ENCODE results near the gene SEC61A2. TPM values are rescaled to one million over a fixed set of nuclear protein-coding genes. Genes with fewer than 3 reads are reported as not detected.
A peak's percentile ranks its signal among the peaks of the same experiment; 100 is the strongest.

The SEC61A2 gene
- polyA plus RNA-seq, 1 donor from 2014 or later = 75.4 TPM

GRCh38 chr10:12214093-12214492, 84.6 kb downstream of the SEC61A2 start:
- Histone ChIP-seq H3K9ac (ENCODE audit: low read length) (no peak overlapping the region), H4K20me1 (ENCODE audit: insufficient read depth) (no peaks in the 10 kb centered on the region), H3K27ac (ENCODE audit: low read length) (no peak overlapping the region), H3F3A (ENCODE audit: insufficient read depth, low read length, poor library complexity, severe bottlenecking) (no peaks in the 10 kb centered on the region), H3K36me3 (ENCODE audit: insufficient read depth, low read length) (peaks cover 5% of the 10 kb centered on the region), H3K79me2 (replicated peaks; ENCODE audit: insufficient read depth, low read length) (no peaks in the 10 kb centered on the region), H3K27me3 (ENCODE audit: insufficient read depth, low read depth, low read length) (no peaks in the 10 kb centered on the region), H2AFZ (ENCODE audit: low read depth, low read length) (no peak overlapping the region), H3K9me3 (ENCODE audit: low read length) (no peaks in the 10 kb centered on the region), H3K4me3 (ENCODE audit: low read length) (no peak overlapping the region), H3K9me2 (ENCODE audit: insufficient read depth, low read length) (no peaks in the 10 kb centered on the region), H3K4me2 (ENCODE audit: low read length) (no peak overlapping the region)
- TF ChIP-seq TAF1 (IDR thresholded peaks at IDR 0.05; ENCODE audit: low read depth) (no peak), EZH2 (IDR thresholded peaks at IDR 0.05; ENCODE audit: borderline replicate concordance, insufficient read depth, low read length, poor library complexity, severe bottlenecking) (no peak), MXI1 (conservative IDR thresholded peaks at IDR 0.05; ENCODE audit: poor library complexity, severe bottlenecking) (no peak), RAD21 (conservative IDR thresholded peaks at IDR 0.05) (no peak), REST (IDR thresholded peaks at IDR 0.05; ENCODE audit: borderline replicate concordance) (no peak), POLR2AphosphoS5 (IDR thresholded peaks at IDR 0.05) (no peak), CTCF (IDR thresholded peaks at IDR 0.05; ENCODE audit: poor library complexity, severe bottlenecking) (no peak), EP300 (conservative IDR thresholded peaks at IDR 0.05; ENCODE audit: poor library complexity, severe bottlenecking) (no peak), SMC3 (conservative IDR thresholded peaks at IDR 0.05; ENCODE audit: poor library complexity) (no peak)

- H3K9me2 ChIP-seq (ENCODE audit: insufficient read depth, low read length) = no peaks in the 10 kb centered on the region
- no peaks in the 10 kb centered on the region for H4K20me1 ChIP-seq (ENCODE audit: insufficient read depth)
- H3K27me3 ChIP-seq (ENCODE audit: insufficient read depth, low read depth, low read length) = no peaks in the 10 kb centered on the region
- H3K4me2 ChIP-seq (ENCODE audit: low read length) = no peak overlapping the region
- no peak for TF ChIP-seq MXI1 (conservative IDR thresholded peaks at IDR 0.05; ENCODE audit: poor library complexity, severe bottlenecking)
- peak; percentile 75 for TF ChIP-seq RAD21 (conservative IDR thresholded peaks at IDR 0.05)
- peak; percentile 74 for TF ChIP-seq SMC3 (conservative IDR thresholded peaks at IDR 0.05; ENCODE audit: poor library complexity)
- TF ChIP-seq CTCF (IDR thresholded peaks at IDR 0.05; ENCODE audit: poor library complexity, severe bottlenecking) = peak; percentile 74
- no peak for TF ChIP-seq TAF1 (IDR thresholded peaks at IDR 0.05; ENCODE audit: low read depth)
- no peak for TF ChIP-seq REST (IDR thresholded peaks at IDR 0.05; ENCODE audit: borderline replicate concordance)
- H3K36me3 ChIP-seq (ENCODE audit: insufficient read depth, low read length) = peaks cover 5% of the 10 kb centered on the region
- H3K27ac ChIP-seq (ENCODE audit: low read length) = no peak overlapping the region
- H3K4me3 ChIP-seq (ENCODE audit: low read length) = no peak overlapping the region
- no peak overlapping the region for H3K9ac ChIP-seq (ENCODE audit: low read length)
- H2AFZ ChIP-seq (ENCODE audit: low read depth, low read length) = no peak overlapping the region
- H3K9me3 ChIP-seq (ENCODE audit: low read length) = no peaks in the 10 kb centered on the region
- no peaks in the 10 kb centered on the region for H3F3A ChIP-seq (ENCODE audit: insufficient read depth, low read length, poor library complexity, severe bottlenecking)
- no peaks in the 10 kb centered on the region for H3K79me2 ChIP-seq (replicated peaks; ENCODE audit: insufficient read depth, low read length)
Measured at GRCh38 chr10:12214763-12215218, 85.3 kb downstream of the SEC61A2 start.
